ENCODE data around the gene AP1G1.

The AP1G1 gene

GRCh38 chr16:71808593-71809459 lies at the start of gene AP1G1:
TSS of gene AP1G1 (minus strand) at chr16:71808834. CDS start at chr16:71789479, 19,355 bp downstream.
- no peak for TF ChIP-seq CTCF (IDR thresholded peaks at IDR 0.05)

- no peak for TF ChIP-seq CTCF (IDR thresholded peaks at IDR 0.05)
Observed at GRCh38 chr16:71855937-71856662, 47.5 kb upstream of the AP1G1 start.

- TF ChIP-seq CTCF (IDR thresholded peaks at IDR 0.05): no peak
Observed at GRCh38 chr16:71854369-71854948, 45.8 kb upstream of the AP1G1 start.

GRCh38 chr16:71853413-71853812 lies 44.8 kb upstream of the AP1G1 start:
- no peak for TF ChIP-seq CTCF (IDR thresholded peaks at IDR 0.05)

GRCh38 chr16:71852561-71852960 lies 43.9 kb upstream of the AP1G1 start:
- no peak for TF ChIP-seq CTCF (IDR thresholded peaks at IDR 0.05)

GRCh38 chr16:71852158-71852557 lies 43.5 kb upstream of the AP1G1 start:
- TF ChIP-seq CTCF (IDR thresholded peaks at IDR 0.05): no peak

GRCh38 chr16:71851746-71852145 lies 43.1 kb upstream of the AP1G1 start:
- TF ChIP-seq CTCF (IDR thresholded peaks at IDR 0.05): no peak

Data from LNCAP (cell line).